ENCODE data around the gene ZDHHC22.
A peak's percentile ranks its signal among the peaks of the same experiment; 100 is the strongest.

The ZDHHC22 gene

DNA sequence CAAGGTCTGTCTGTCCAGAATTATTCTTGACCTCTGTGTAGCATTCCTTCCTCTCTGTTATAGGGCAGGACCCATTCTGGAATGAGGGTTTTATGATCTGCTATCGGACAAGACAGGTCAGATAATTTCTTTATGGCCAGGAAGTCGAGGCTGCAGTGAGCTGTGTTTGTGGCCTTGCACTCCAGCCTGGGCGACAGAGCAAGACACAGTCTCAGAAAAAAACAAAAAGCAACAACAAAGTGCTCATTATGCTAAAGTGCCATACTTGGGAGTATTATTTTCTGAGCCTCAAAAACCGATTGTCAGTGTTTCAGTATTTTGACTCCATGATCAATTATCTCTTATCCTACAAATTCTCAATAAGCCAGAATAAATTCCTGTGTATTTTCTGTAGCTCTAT lies 39.4 kb downstream of the ZDHHC22 start:
- no peak for DNase-seq

DNA sequence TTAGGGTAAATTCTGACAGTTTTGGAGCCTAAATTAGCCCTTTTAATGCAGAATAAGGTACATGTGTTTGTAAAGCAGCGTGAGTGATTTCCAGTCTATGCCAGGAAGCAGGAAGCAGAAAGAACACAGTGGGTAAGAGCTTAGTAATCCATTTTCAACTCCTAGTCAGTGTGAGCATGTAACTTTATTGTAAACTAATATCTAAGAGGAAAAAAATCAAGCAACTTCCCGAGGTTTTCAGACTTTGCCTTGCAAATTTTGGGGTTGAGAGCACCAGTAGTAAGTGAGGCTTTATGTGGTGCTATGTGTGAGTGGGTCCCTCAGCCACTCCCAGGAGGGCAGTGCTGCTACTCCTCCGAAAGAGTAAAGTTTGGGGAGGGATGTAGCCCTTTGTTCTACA lies 40.6 kb downstream of the ZDHHC22 start:
- peak; percentile 5 for DNase-seq

DNA sequence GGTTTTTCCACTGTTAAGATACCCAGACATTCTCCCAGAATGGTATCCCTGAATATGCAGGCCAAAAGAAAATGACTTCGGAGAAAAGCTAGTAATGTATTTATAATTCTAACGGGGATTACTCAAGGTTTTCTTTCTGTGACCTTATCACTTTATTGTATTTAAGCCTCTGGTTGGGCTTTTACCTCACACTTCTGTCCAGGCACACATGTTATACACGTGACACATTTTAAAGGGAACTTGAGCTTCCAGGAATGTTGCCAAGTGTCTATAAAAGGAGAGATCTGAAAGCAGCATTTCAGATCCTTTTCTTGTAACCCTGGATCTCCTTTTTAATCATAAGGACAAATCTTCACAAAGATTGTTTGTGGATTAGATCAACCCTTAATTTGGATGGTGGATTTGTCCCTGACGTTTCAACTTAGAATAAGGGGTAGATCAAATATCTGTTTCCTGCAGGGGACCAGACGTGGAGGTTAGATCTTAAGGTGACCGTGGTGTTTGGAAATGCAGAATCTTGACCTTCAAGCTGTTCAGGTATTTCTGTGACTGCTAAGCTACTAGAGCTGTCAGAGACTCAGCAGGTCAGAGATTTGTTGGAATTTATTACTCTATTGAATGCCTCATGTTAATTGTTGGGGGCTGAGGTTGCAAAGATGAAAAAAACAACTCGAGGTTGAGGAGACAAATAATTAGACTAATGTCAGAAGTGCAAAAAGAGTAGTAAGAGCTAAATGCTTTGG lies 42.0 kb downstream of the ZDHHC22 start:
- peak; percentile 66 for DNase-seq

DNA sequence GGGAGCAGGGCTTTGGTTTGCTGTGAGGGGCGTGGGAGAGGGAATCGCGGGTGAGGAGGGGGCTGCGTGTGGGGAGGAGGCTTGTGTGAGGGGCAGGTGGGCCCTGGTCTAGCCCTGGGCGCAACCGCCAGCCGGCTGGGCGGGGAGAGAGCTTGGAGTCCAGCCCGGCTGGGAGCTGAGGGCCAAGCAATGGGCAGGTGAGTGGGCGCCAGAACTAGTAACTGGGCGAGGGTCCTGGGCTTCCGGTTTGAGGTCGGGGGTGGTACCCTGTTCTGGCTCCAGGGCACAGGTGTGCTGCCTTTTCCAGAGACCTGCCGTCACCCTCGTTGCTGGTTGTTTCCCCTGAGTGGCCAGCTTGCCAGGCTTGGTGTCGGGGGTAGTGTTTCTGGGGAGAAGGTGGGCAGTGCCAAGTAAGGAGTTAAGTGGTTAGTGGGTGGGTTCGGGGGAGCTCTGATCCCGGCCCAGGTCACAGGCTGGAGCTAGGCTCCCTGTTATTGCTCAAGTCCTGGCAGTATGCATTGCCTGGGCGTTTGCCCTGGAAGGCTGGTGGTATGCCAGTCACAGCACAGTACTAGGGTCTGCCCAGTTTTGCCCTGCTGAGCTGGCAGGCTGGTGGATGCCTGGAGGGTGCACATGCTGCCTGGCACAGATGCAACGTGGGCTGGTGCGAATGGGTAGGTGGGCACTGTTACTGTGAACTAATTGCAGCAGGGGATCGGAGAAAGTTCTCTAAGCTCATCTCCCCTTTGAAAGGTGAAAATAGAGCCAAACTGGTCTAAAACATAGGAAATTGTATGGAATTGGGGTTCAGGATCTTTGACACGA lies 42.9 kb downstream of the ZDHHC22 start:
- peak; percentile 4 for DNase-seq

DNA sequence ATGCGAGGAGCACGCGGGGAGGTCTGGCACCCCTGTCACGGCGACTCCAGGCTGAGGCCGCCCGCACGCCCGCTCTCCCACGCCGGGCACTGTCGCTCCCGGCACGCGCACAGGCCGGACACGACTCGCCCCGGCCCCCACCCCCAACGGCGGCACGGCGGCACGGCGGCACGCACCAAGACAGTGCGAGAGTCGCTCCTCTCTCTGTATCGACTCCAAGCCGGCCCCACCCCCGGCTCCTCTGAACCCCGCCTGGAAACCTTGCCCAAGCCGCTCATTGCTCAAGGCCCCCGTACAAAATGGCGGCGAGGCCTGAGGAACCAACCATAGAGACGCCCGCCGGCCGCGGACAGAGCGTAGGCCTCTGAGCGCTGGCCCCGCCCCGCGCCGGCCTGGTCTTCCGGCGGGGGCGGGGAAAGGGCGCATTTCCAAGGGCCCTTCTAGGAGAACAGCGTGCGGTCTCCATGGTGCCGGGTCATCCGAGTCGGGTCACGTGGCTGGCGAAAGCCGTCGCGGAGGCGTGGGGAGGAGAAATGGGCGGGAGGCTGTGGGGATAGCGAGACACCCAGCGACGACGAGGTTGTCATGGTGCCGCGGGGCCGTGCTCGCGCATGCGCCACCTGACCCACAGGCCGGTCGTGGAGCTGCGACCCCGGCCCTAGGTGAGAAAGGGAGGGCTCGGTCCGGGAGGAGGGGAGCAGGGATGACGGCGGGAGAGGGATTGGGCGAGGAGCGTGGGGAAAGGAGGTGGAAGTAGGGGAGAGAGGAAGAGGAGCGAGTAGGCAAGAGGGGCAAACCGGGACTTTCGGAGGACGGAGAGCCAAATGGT lies 43.7 kb downstream of the ZDHHC22 start, which contains the start of gene CIPC:
TSS of gene CIPC (plus strand) at position 559 of the 829 bp plus-strand sequence. CDS start 7,451 bp downstream, outside the sequence.
- DNase-seq, result peak; percentile 99

DNA sequence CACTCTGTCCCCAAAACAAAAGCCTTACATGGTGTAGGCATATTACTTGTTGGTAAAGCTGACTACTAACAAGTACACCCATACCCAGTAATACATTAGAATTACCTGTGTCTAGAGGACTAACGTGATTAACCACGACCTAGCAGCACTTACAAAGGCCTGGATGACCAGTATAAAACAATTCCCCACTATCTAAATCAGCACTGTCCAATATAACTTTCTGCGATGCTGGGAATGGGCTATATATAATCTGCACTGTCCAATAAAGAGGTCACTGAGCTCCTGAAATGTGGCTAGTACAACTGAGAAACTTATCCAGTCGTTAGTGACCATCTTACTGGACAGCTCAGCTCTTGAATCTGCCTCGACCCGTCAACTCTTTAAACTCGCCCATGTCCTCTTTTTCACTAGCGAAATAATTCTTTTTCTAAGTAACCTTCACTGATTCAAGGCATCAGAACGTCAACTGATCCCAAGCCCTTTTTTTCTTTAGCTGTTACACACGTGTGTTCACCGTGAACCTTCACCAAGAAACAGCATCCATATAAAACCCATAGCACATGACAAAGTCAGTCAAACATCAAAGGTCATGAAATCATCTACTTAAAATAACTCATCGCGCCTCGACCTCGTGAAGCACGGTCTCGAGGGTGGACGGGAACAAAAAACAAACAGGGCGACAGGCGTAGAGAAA lies 44.4 kb downstream of the ZDHHC22 start:
- peak; percentile 73 for DNase-seq

DNA sequence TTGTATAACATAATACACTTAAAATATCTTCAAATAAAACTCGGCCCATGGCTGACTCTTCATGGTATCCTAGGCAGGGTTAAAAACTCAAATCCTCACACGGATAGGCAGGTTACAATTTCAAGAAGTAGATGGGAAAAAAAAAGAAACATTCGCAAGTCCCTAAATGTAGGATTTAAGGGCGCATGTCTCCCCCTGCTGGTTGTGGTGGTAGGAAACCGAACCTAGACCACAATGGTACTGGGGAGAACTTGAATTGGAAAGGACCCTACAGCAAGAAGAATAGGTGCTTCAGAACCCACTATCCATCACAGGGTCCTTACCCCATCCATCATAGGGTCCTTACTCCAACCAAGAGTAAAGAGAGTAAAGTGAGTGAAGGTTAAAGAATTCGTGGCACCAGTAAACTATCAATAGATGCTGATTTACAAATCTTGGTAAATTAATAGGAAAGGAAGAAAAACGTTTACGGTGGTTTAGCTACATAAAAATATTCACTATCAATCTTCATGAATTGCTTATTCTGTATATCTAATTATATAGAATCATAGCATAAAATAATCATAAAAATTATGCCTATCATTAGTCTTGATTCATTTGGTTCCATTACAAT lies 46.8 kb downstream of the ZDHHC22 start:
- peak; percentile 81 for DNase-seq

DNA sequence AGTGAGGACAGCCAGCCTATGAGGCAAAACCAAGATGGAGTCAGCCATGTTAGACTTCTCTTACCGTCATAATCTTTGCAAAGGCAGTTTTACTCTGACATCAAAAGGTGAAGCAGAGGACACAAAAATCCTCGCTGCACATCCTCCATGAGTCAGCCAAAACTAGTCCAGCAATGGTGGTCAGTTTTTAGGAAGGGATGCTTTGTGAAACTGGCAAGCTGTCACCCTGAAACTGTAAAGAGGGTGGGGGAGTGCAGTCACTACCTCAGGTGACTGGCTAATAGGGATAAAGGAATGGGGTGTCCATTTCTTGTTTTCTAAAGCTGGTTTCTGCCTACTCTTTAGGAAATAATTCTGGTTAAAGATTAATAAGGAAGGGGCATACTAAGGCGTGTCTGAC lies 48.9 kb downstream of the ZDHHC22 start:
- DNase-seq, result no peak

DNA sequence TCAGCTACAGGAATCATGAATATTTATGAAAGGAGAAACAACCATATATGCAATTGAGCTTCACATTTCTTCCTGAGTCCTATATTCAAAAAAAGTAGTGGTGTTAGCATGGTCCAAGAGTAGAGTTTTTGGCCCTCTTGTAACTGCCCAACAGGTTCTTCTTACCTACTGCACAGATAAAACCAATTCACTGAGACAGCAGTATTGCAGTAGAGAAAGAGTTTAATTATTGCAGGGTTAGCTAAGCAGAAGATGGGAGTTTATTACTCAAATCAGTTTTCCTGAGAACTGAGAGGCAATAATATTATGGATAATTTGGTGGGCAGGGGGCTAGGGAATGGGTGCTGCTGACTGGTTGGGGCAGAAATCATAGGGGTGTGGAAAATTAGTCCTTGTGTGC lies 50.1 kb downstream of the ZDHHC22 start:
- DNase-seq, result no peak

DNA sequence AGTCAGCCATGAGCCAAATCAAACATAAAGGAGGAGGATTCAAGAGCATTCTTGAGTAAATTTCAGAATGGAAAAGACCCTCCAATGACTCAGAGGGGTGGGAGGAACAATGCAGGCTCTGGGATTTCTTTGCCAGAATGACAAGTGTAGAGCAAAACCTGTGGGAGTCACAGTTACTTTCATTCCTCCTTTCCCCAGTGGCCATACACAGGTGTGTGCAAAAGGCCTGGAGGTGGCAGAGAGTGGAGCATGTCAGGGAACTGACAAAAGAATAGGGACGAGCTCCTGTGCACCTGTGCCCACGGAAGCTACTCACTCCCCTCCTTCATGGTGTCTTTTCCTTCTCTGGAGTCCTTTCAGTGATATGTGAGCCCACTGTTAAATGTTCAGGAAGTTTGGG lies 52.9 kb downstream of the ZDHHC22 start:
- DNase-seq, result no peak

DNA sequence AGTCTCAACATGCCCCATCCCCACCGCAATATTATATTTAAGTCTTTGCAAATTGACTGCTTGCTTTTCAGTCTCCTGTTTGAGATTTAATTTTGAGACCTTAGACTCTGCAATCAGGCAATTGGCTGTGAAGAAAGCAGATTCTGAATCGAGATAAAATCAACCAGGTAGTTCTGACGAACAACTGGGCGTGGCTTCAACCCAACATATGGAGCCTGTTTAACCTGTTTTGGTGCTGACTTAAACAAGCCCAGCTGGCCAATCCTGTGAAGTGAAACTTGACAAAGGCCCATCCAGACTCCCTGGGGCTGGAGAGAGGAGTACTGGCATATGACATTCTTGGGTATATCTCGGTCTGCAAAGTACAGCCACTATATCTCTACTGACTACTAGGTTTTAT lies 53.4 kb downstream of the ZDHHC22 start:
- no peak for DNase-seq

DNA sequence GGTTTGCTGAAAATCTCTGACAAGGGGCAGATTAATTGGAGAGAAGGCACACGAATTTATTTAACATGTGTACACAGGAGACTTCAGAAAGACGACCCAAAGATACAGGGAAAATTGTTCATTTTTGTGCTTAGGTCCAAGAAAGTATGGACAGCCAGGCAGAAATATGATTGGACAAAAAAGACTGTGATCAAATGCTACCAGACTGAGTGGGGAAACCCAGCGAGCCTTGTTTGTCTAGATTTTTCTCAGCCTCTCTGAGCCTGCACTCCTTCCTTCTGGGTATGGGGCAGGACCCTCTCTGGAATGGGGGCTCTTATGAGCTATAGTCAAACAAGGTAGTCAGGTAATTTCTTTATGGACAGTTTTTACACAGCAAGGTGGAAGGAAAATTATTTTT lies 54.0 kb downstream of the ZDHHC22 start:
- DNase-seq, result no peak

DNA sequence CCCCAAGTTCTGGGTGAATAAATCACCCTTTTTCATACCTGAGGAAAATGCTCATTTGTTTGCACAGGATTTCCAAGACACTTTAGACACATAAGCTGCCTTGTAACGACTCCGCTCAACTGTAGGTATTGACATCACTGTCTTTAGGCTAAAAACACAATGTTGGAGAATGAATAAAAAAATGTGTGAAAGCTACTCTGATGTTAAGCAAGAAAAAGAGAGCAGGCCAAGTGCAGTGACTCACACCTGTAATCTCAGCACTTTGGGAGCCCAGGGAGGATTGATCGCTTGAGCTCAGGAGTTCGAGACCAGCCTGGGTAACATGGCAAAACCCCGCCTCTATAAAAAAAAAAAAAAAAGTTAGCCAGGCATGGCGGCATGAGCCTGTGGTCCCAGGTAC lies 54.6 kb downstream of the ZDHHC22 start:
- DNase-seq, result no peak

DNA sequence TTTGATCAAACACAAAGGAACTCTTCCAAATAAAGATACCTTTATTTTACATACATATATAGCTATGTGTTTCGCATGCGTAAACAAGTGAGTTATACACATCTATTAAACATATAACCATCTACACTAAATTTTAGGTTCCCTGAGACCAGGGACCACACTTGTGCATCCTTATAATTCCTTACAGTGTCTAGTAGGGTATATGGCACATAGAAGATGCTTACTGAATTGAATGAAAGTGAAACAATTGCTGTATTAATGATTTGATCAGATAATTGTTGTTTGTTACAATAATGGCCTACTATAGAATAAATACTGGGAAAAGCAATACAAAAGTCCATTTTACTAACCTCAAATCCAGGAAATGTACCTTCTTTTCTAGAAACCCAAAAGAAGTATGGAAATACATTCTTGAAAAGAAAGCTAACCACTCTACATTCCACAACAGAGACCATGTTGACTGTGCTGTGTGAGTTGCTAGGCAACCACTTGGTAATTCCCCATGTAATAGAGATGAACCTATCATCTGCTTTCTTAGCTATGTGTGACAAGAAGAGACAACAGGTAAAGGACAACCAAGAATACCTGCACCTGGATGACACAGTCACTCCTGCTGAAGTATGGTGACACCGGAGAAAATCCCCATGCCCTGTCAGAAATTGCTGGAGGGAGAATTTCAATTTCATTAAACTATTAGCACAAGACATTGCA lies 55.4 kb downstream of the ZDHHC22 start:
- no peak for DNase-seq

DNA sequence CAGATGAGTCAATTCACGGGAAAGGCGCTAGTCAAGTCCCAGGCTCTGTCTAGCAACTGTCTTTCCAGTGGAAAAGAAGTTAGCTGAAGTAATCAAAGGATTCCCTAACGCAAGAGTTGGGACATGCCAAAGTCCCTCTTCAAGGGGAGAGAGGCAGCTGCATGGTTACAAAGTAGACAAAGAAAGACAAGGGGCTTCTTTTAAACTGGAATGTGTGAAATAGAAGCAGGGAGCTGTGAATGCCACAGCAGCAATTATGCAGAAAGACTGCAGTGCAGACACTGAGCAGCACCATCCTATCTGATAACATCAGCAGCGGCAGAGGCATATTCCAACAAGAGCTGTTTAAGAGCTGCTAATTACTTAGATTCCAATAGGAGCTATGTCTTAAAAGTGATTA lies 56.1 kb downstream of the ZDHHC22 start:
- DNase-seq, result no peak

DNA sequence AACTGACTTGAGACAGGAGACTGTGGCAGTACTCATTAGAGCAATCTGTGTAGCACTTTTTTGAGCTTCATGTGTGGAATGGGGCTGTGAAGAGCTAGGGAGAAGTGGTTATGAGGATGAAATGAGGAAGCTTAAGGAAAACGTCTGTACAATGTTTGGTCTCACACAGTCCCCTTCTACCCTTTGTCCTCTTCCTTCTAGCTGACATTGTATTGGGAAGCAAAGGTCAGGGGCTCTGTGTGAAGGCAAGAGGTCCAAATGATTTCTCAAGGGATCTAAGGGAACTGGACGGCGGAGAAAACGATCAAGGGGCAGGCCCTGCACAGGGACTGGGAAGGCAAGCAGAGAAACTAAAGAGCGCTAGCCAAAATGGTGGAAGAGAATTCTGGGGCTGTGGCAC lies 56.6 kb downstream of the ZDHHC22 start:
- no peak for DNase-seq

DNA sequence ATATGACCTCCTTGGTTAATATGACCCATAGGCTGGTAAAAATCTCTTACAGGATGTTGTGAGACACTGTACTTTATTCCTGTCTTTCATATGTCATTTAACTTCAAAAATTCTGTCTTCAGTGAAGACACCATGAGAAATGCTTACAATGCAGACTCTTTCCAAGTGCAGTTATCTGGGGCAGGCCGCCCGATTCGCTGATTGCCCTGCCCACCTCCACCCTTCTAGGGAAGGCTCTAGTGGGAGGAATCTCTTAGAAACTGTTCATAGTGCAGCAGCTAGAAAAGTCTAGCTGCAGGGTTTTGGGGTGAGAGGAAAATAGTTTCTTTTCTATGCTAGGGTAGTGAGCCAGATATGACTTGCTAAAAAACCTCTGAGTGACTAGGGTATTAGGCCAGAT lies 58.5 kb downstream of the ZDHHC22 start:
- DNase-seq, result no peak

DNA sequence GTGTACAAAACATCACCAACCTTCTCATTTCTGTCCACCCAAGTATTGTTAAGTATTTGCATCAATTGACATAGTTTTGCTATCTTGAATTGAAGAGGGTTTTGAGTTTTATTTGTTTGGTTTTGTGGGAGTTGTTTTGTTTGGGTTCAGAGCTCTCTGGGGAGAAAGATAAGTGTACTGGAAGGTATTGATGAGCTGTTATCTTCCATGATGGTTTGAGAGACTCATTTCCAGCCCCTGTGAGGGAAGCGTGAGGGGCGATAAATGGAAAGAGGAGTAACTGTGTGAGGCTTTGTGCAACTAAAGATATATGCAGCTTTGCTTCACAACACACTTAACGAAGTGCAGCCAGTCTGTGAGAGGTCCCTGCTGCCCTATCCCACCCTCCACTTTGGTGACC lies 59.2 kb downstream of the ZDHHC22 start:
- no peak for DNase-seq

Measured in inflammatory macrophage treated with lipopolysaccharide for 4 hours (primary cell).